ENCODE data around the gene SARDH. TPM values are rescaled to one million over a fixed set of nuclear protein-coding genes. Genes with fewer than 3 reads are reported as not detected.

The SARDH gene
- total and polyA plus RNA-seq, 4 experiments from 2014 or later, result 2.5 to 19.3 (median 11.4) TPM

- Histone ChIP-seq H3K27ac (ENCODE audit: low read depth, low read length) (no peak overlapping the region), H3K36me3 (ENCODE audit: insufficient read depth, low read length) (no peaks in the 10 kb centered on the region), H3K9me3 (ENCODE audit: control insufficient read depth in 1 of 2, low read length in 2 of 2) (no peaks in the 10 kb centered on the region), H3K4me3 (ENCODE audit: low read length in 2 of 2) (no peak overlapping the region), H3K4me1 (ENCODE audit: insufficient read depth, low read length) (peaks cover 11% of the 10 kb centered on the region), H3K27me3 (ENCODE audit: insufficient read depth, low read length) (no peaks in the 10 kb centered on the region)
- Mint-ChIP-seq H3K27ac (peak overlapping the region in 1 of 7 donors; percentile 77), H3K4me3 (no peak overlapping the region), H3K36me3 (no peaks in the 10 kb centered on the region), H3K4me1 (peaks cover 7 to 19% (median 15%) of the 10 kb centered on the region in 4 donors), H3K9me3 (no peaks in the 10 kb centered on the region), H3K27me3 (no peaks in the 10 kb centered on the region)
- DNase-seq, result no peak
- ChIA-PET CTCF (ENCODE audit: partially characterized antibody) (no interaction called here), POLR2A (ENCODE audit: partially characterized antibody) (interaction anchor here (2.4 kb wide), 1 partner anchor 12 kb away, joined by 8 read pairs; no protein-coding TSS in a partner anchor)
- intact Hi-C loops (cut with micrococcal nuclease), result no loop called here
Observed at GRCh38 chr9:133671371-133671770, 66.8 kb downstream of the SARDH start.

GRCh38 chr9:133670466-133670865 is 67.7 kb downstream of the SARDH start:
- ChIA-PET POLR2A (ENCODE audit: partially characterized antibody) (interaction anchor here (2.4 kb wide), 1 partner anchor 13 kb away, joined by 8 read pairs; no protein-coding TSS in a partner anchor), CTCF (ENCODE audit: partially characterized antibody) (no interaction called here)
- Mint-ChIP-seq H3K27me3 (no peaks in the 10 kb centered on the region), H3K9me3 (no peaks in the 10 kb centered on the region), H3K36me3 (no peaks in the 10 kb centered on the region), H3K4me3 (no peak overlapping the region), H3K27ac (peak overlapping the region in 2 of 7 donors; percentile 29 to 66), H3K4me1 (peaks cover 2 to 10% (median 8%) of the 10 kb centered on the region in 4 donors)
- Histone ChIP-seq H3K4me3 (ENCODE audit: low read length in 2 of 2) (no peak overlapping the region), H3K4me1 (ENCODE audit: insufficient read depth, low read length) (peaks cover 2% of the 10 kb centered on the region), H3K9me3 (ENCODE audit: control insufficient read depth in 1 of 2, low read length in 2 of 2) (no peaks in the 10 kb centered on the region), H3K36me3 (ENCODE audit: insufficient read depth, low read length) (no peaks in the 10 kb centered on the region), H3K27me3 (ENCODE audit: insufficient read depth, low read length) (no peaks in the 10 kb centered on the region), H3K27ac (ENCODE audit: low read depth, low read length) (no peak overlapping the region)
- intact Hi-C loops (cut with micrococcal nuclease), result no loop called here
- no peak for DNase-seq

GRCh38 chr9:133669182-133669801 is 68.9 kb downstream of the SARDH start:
- H3K36me3 Mint-ChIP-seq, result no peaks in the 10 kb centered on the region
- POLR2A ChIA-PET (ENCODE audit: partially characterized antibody), result no interaction called here
- peak overlapping the region in 2 of 7 donors; percentile 10 to 72 for H3K27ac Mint-ChIP-seq

GRCh38 chr9:133667759-133668450 is 70.2 kb downstream of the SARDH start:
- Histone ChIP-seq H3K4me3 (ENCODE audit: low read length in 2 of 2) (no peak overlapping the region), H3K36me3 (ENCODE audit: insufficient read depth, low read length) (no peaks in the 10 kb centered on the region), H3K27me3 (ENCODE audit: insufficient read depth, low read length) (no peaks in the 10 kb centered on the region), H3K4me1 (ENCODE audit: insufficient read depth, low read length) (no peaks in the 10 kb centered on the region), H3K27ac (ENCODE audit: low read depth, low read length) (no peak overlapping the region), H3K9me3 (ENCODE audit: control insufficient read depth in 1 of 2, low read length in 2 of 2) (no peaks in the 10 kb centered on the region)
- H3K27ac Mint-ChIP-seq, result peak overlapping the region in 2 of 7 donors; percentile 36 to 82
- intact Hi-C loops (cut with micrococcal nuclease), result no loop called here
- H3K36me3 Mint-ChIP-seq, result no peaks in the 10 kb centered on the region
- no peak overlapping the region for H3K4me3 Mint-ChIP-seq
- DNase-seq, result no peak
- H3K27me3 Mint-ChIP-seq, result no peaks in the 10 kb centered on the region
- ChIA-PET CTCF (ENCODE audit: partially characterized antibody) (no interaction called here), POLR2A (ENCODE audit: partially characterized antibody) (interaction anchor here (1.1 kb wide), 1 partner anchor 15 kb away, joined by 3 read pairs; no protein-coding TSS in a partner anchor)
- H3K4me1 Mint-ChIP-seq, result no peaks in the 10 kb centered on the region
- no peaks in the 10 kb centered on the region for H3K9me3 Mint-ChIP-seq

More at GRCh38 chr9:133669182-133669801, 68.9 kb downstream of the SARDH start:
- H3K4me1 ChIP-seq (ENCODE audit: insufficient read depth, low read length), result no peaks in the 10 kb centered on the region
- no peak overlapping the region for H3K4me3 ChIP-seq (ENCODE audit: low read length in 2 of 2)
- intact Hi-C loops (cut with micrococcal nuclease), result no loop called here
- Mint-ChIP-seq H3K9me3 (no peaks in the 10 kb centered on the region), H3K4me1 (peaks cover 0 to 2% (median under 1%) of the 10 kb centered on the region in 4 donors), H3K27me3 (no peaks in the 10 kb centered on the region), H3K4me3 (no peak overlapping the region)
- no peaks in the 10 kb centered on the region for H3K9me3 ChIP-seq (ENCODE audit: control insufficient read depth in 1 of 2, low read length in 2 of 2)
- no peaks in the 10 kb centered on the region for H3K36me3 ChIP-seq (ENCODE audit: insufficient read depth, low read length)
- no peak overlapping the region for H3K27ac ChIP-seq (ENCODE audit: low read depth, low read length)
- no peak for DNase-seq
- CTCF ChIA-PET (ENCODE audit: partially characterized antibody), result no interaction called here
- H3K27me3 ChIP-seq (ENCODE audit: insufficient read depth, low read length), result no peaks in the 10 kb centered on the region

DNA sequence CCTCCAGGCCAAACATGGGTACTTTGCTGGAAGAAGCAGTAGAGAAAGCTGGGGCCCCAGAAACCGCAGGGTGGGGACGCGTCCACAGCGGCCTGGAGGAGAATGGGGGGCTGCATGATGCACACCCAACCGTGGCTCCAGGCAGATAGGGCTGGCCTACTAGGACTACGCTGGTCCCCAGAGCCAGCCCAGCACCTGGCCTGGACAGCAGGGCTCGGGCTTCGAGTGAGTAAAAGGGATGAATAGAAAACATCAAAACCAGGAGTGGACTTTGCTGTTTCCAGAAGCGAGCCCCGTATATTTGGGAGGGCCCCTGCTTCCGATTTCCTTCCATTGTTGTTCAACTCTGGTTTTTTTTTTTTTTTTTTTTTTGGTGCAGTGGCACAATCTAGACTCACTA is 71.3 kb downstream of the SARDH start:
- no peak overlapping the region for H3K27ac Mint-ChIP-seq

GRCh38 chr9:133666387-133666786 is 71.8 kb downstream of the SARDH start:
- H3K4me3 Mint-ChIP-seq, result no peak overlapping the region
- no peaks in the 10 kb centered on the region for H3K4me1 ChIP-seq (ENCODE audit: insufficient read depth, low read length)
- H3K27me3 ChIP-seq (ENCODE audit: insufficient read depth, low read length), result no peaks in the 10 kb centered on the region
- no peaks in the 10 kb centered on the region for H3K9me3 Mint-ChIP-seq
- H3K36me3 ChIP-seq (ENCODE audit: insufficient read depth, low read length), result no peaks in the 10 kb centered on the region
- intact Hi-C loops (cut with micrococcal nuclease), result no loop called here
- H3K4me3 ChIP-seq (ENCODE audit: low read length in 2 of 2), result no peak overlapping the region
- H3K4me1 Mint-ChIP-seq, result no peaks in the 10 kb centered on the region
- no peak overlapping the region for H3K27ac Mint-ChIP-seq
- ChIA-PET POLR2A (ENCODE audit: partially characterized antibody) (no interaction called here), CTCF (ENCODE audit: partially characterized antibody) (no interaction called here)
- H3K27me3 Mint-ChIP-seq, result no peaks in the 10 kb centered on the region
- no peaks in the 10 kb centered on the region for H3K9me3 ChIP-seq (ENCODE audit: control insufficient read depth in 1 of 2, low read length in 2 of 2)
- H3K27ac ChIP-seq (ENCODE audit: low read depth, low read length), result no peak overlapping the region
- H3K36me3 Mint-ChIP-seq, result no peaks in the 10 kb centered on the region
- no peak for DNase-seq

More for the DNA sequence above, 71.3 kb downstream of the SARDH start:
- Mint-ChIP-seq H3K4me1 (no peaks in the 10 kb centered on the region), H3K27me3 (no peaks in the 10 kb centered on the region), H3K9me3 (no peaks in the 10 kb centered on the region), H3K36me3 (no peaks in the 10 kb centered on the region), H3K4me3 (no peak overlapping the region)
- Histone ChIP-seq H3K27me3 (ENCODE audit: insufficient read depth, low read length) (no peaks in the 10 kb centered on the region), H3K9me3 (ENCODE audit: control insufficient read depth in 1 of 2, low read length in 2 of 2) (no peaks in the 10 kb centered on the region), H3K27ac (ENCODE audit: low read depth, low read length) (no peak overlapping the region), H3K36me3 (ENCODE audit: insufficient read depth, low read length) (no peaks in the 10 kb centered on the region), H3K4me1 (ENCODE audit: insufficient read depth, low read length) (no peaks in the 10 kb centered on the region), H3K4me3 (ENCODE audit: low read length in 2 of 2) (no peak overlapping the region)
- no peak for DNase-seq
- CTCF ChIA-PET (ENCODE audit: partially characterized antibody), result no interaction called here
- POLR2A ChIA-PET (ENCODE audit: partially characterized antibody), result no interaction called here
- intact Hi-C loops (cut with micrococcal nuclease), result no loop called here

DNA sequence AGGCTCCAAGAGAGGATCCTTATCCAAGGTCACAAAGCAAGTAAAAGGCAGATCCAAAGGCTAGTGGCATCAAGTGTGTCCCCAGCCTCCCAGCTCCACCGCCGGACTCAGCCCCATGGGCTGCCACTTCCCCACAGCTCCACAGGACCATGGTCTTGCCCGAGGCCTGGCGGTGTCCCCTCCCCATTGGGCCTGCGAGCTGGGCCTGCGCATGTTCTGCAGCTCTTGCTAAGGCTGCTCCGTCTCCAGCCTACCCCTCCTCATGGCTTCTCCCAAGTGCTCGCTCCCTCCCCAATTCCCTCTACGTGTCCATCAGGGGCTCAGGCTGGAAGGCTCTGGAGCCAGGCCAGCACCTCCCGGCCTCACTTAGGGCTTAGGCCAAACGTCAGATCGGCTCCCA is 72.6 kb downstream of the SARDH start:
- no peak for DNase-seq
- no peaks in the 10 kb centered on the region for H3K27me3 Mint-ChIP-seq

More for the DNA sequence above, 72.6 kb downstream of the SARDH start:
- ChIA-PET POLR2A (ENCODE audit: partially characterized antibody) (interaction anchor here (1.1 kb wide), 1 partner anchor 9 kb away, joined by 3 read pairs; no protein-coding TSS in a partner anchor), CTCF (ENCODE audit: partially characterized antibody) (no interaction called here)
- Histone ChIP-seq H3K27ac (ENCODE audit: low read depth, low read length) (no peak overlapping the region), H3K36me3 (ENCODE audit: insufficient read depth, low read length) (no peaks in the 10 kb centered on the region), H3K27me3 (ENCODE audit: insufficient read depth, low read length) (no peaks in the 10 kb centered on the region), H3K4me3 (ENCODE audit: low read length in 2 of 2) (no peak overlapping the region), H3K9me3 (ENCODE audit: control insufficient read depth in 1 of 2, low read length in 2 of 2) (no peaks in the 10 kb centered on the region), H3K4me1 (ENCODE audit: insufficient read depth, low read length) (no peaks in the 10 kb centered on the region)
- Mint-ChIP-seq H3K4me1 (no peaks in the 10 kb centered on the region), H3K27ac (no peak overlapping the region), H3K9me3 (no peaks in the 10 kb centered on the region), H3K4me3 (no peak overlapping the region), H3K36me3 (no peaks in the 10 kb centered on the region)
- intact Hi-C loops (cut with micrococcal nuclease), result no loop called here
